ENCODE data around the gene BSPRY. TPM values are rescaled to one million over a fixed set of nuclear protein-coding genes. Genes with fewer than 3 reads are reported as not detected.
A peak's percentile ranks its signal among the peaks of the same experiment; 100 is the strongest.

BSPRY gene
- total and polyA plus RNA-seq, 2 experiments from 2014 or later = 0.93 to 1.2 TPM

GRCh38 chr9:113326230-113326629 lies 23.1 kb upstream of the BSPRY start:
- Histone ChIP-seq H3K4me1 (ENCODE audit: low read depth) (no peaks in the 10 kb centered on the region), H3K36me3 (no peaks in the 10 kb centered on the region), H3K9me3 (ENCODE audit: low read depth) (no peaks in the 10 kb centered on the region), H3K27ac (no peak overlapping the region), H3K4me3 (no peak overlapping the region), H3K27me3 (no peaks in the 10 kb centered on the region)
- DNase-seq (ENCODE audit: low read depth in 1 of 2, low spot score in 1 of 2) = no peak
- TF ChIP-seq CTCF (IDR thresholded peaks at IDR 0.05; ENCODE audit: low read depth, low read length) = no peak

- no peak for TF ChIP-seq CTCF (IDR thresholded peaks at IDR 0.05; ENCODE audit: low read depth, low read length)
- Histone ChIP-seq H3K27me3 (no peaks in the 10 kb centered on the region), H3K36me3 (no peaks in the 10 kb centered on the region), H3K9me3 (ENCODE audit: low read depth) (no peaks in the 10 kb centered on the region), H3K4me3 (no peak overlapping the region), H3K4me1 (ENCODE audit: low read depth) (no peaks in the 10 kb centered on the region), H3K27ac (no peak overlapping the region)
- no peak for DNase-seq (ENCODE audit: low read depth in 1 of 2, low spot score in 1 of 2)
Measured at GRCh38 chr9:113328045-113328782, 21.1 kb upstream of the BSPRY start.

- Histone ChIP-seq H3K4me1 (ENCODE audit: low read depth) (no peaks in the 10 kb centered on the region), H3K27me3 (no peaks in the 10 kb centered on the region), H3K27ac (no peak overlapping the region), H3K36me3 (no peaks in the 10 kb centered on the region), H3K4me3 (no peak overlapping the region), H3K9me3 (ENCODE audit: low read depth) (no peaks in the 10 kb centered on the region)
- no peak for DNase-seq (ENCODE audit: low read depth in 1 of 2, low spot score in 1 of 2)
- no peak for TF ChIP-seq CTCF (IDR thresholded peaks at IDR 0.05; ENCODE audit: low read depth, low read length)
Measured at GRCh38 chr9:113331780-113332179, 17.6 kb upstream of the BSPRY start.

- TF ChIP-seq CTCF (IDR thresholded peaks at IDR 0.05; ENCODE audit: low read depth, low read length) = no peak
- Histone ChIP-seq H3K27me3 (no peaks in the 10 kb centered on the region), H3K9me3 (ENCODE audit: low read depth) (no peaks in the 10 kb centered on the region), H3K27ac (no peak overlapping the region), H3K4me1 (ENCODE audit: low read depth) (no peaks in the 10 kb centered on the region), H3K36me3 (no peaks in the 10 kb centered on the region), H3K4me3 (no peak overlapping the region)
- no peak for DNase-seq (ENCODE audit: low read depth in 1 of 2, low spot score in 1 of 2)
Measured at GRCh38 chr9:113337714-113338113, 11.6 kb upstream of the BSPRY start.

- peak within 1 kb of the TSS; percentile 85 for H3K27ac ChIP-seq
- DNase-seq (ENCODE audit: low read depth in 1 of 2, low spot score in 1 of 2) = peak; percentile 93 to 95
- TF ChIP-seq CTCF (IDR thresholded peaks at IDR 0.05; ENCODE audit: low read depth, low read length) = no peak
Measured at GRCh38 chr9:113340011-113340699, 9.2 kb upstream of the BSPRY start, which contains the start of gene WDR31. Gene WDR31 (minus strand): TSS chr9:113340275. CDS start chr9:113332022, 8,253 bp downstream.

More at GRCh38 chr9:113340011-113340699, 9.2 kb upstream of the BSPRY start, which contains the start of gene WDR31:
- Histone ChIP-seq H3K9me3 (ENCODE audit: low read depth) (no peaks in the 10 kb centered on the region), H3K36me3 (no peaks in the 10 kb centered on the region), H3K4me1 (ENCODE audit: low read depth) (peaks cover 9% of the 10 kb centered on the region), H3K27me3 (no peaks in the 10 kb centered on the region), H3K4me3 (peak within 1 kb of the TSS; percentile 62)

Measured in cardiac muscle cell (in vitro differentiated cells and primary cell).